CD4-positive, alpha-beta T cell treated with Interferon alpha-2 for 1 hour (primary cell): ENCODE measurements around the gene PCOLCE2.

Source experiments
- DNase-seq, 2 donors: peaks; one replicate each; pipeline ENCODE4 v3.0.0-alpha.2; 2020 to 2022

Gene PCOLCE2

GRCh38 chr3:142863930-142864920 is 24.7 kb downstream of the PCOLCE2 start:
- no peak for DNase-seq

- DNase-seq = no peak
These were observed 25.7 kb downstream of the PCOLCE2 start for GRCh38 chr3:142863010-142863817.

DNA sequence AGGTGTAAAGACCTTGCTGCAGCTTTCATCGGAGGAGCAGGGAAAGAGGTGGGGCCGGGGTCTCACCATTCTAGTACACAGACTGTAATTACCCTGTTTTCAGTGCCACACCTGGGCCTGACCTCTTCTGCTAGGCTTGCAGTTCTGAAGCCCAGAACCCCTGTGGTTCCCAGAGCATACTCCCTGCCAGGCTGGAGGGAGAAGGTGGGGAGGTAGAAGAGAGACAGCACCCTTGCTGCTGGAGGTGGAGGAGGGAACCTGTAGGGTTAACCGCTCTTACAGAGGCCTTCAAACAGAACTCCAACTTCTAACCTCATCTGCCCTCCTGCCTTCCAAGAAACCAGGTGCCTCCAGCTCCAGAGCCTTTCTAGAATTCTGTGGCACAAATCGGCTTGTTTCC is 27.0 kb downstream of the PCOLCE2 start:
- DNase-seq = no peak

DNA sequence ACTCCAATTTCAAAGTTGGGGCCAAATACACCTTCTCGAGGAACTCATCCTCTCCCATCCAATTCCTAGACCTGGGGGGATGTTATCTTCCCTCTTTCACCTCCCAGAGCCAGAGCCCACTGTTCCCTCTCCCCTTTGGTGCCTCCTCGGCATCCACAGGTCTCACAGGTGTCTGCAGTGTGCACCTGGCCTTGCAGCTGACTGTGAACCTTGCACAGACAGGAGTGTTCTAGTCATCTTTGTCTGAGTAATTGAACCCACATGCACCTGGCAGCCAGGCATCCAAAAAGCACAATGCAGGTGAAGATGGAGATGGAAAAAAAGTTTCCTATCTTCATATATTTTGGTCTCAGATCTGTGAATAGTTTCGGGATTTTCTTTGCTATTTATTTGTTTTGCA is 30.8 kb downstream of the PCOLCE2 start:
- DNase-seq = no peak

DNA sequence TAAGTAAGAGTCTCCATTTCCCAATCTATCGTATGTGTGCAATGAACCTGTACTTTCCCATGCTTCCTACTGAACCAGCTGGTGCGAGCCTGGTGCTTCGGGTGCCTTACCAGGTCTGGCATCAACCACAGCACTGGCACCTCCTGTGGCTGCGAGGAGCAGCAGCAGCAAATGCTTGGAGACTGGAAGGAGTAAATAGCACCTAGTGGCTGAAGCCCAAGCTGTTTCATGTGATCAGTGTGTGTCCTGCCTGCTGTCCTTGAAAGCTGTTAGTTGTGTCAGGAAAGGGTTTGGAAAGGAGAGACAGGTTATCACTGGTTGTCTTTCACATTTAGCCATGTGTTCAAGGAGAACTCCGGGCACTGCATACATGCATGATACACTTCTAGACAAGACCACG is 31.8 kb downstream of the PCOLCE2 start:
- DNase-seq = no peak

DNA sequence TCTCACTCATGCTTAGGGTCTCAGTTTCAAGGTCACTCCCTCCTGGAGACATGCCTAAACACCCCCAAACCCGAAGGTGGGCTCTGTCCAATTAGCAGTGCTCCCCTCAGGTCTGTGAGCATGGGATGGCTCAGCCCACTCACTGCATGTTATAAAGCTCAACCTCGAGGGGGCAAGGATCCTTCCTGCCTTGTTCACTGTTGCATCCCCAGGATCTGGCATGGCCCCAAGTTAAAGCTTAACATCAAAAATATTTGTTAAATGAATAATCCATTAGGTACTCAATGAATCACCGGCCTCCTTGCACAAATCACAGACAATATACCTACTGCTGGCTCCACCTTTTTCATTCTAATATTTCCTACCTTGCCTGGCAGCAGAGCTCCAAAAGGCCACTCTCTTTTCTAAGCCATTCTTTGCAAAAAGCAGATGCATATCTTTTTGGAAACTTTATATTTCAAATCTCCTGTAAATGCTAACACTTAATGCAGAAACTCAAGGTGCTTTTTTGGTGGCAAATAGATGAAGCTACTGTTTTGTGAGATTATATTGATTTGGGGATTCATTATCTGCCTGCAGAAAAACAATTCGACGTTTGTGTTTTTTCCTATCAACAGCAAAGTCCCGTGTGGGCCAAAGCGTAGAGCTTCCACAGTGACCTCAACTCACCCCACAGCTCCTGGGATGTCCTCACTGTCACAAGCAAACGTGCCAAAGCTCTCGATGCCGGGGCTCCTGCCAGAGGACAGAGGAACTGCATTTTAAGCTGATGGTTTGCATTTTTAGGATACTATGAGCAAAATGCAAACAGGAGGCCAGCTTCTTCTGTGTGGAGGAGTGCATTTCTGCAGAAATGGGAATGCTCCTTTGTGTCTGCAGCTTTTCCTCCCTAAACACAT is 35.4 kb downstream of the PCOLCE2 start:
- DNase-seq = no peak

DNA sequence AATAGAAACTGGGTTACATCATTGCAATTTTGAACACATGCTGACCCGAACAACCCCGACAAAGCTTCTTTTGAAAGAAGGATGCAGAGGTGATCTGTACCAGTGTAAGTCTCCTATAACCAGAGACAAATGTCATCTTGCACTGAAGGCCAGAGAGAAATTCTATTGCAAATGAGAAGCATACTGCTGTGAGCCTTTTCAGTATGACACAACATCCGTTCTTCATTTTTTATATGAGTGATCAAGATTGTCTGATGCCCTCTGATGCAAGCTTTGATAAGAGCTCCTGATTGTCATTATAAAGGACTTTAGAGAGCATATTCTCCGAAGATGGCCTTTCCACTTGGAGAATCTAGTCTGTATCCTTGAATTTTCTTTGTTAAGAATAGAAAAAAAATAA is 36.9 kb downstream of the PCOLCE2 start:
- DNase-seq = no peak

DNA sequence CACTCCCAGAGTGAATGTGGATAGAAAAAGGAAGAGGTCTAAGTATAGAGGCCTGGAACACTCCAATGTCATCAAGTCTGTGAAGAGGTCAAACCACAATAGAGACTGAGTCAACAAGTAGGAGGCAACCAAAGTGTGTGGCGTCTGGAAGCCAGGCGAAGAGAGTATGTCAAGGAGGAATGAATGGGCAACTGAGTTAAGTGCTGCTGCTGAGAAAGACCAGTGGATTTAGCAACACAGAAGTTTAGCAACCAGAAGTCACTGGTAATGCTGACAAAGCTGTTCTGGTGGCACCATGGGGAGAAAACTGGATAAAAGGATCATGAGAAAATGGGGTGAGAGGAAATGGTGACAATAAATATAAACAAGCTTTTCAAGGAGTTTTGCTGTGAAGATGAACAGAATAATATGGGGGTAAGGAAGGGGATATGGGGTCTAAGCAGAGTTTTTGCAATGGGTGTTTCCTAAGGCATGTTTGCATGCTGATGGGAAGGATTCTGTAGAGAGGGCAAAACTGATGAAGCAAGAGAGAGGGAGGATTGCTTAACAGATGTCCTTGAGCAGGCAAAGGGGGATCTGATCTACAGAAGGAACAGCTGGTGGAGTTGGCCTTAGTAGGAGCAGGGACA is 38.4 kb downstream of the PCOLCE2 start:
- DNase-seq = no peak

GRCh38 chr3:142849148-142849547 is 39.7 kb downstream of the PCOLCE2 start:
- no peak for DNase-seq

DNA sequence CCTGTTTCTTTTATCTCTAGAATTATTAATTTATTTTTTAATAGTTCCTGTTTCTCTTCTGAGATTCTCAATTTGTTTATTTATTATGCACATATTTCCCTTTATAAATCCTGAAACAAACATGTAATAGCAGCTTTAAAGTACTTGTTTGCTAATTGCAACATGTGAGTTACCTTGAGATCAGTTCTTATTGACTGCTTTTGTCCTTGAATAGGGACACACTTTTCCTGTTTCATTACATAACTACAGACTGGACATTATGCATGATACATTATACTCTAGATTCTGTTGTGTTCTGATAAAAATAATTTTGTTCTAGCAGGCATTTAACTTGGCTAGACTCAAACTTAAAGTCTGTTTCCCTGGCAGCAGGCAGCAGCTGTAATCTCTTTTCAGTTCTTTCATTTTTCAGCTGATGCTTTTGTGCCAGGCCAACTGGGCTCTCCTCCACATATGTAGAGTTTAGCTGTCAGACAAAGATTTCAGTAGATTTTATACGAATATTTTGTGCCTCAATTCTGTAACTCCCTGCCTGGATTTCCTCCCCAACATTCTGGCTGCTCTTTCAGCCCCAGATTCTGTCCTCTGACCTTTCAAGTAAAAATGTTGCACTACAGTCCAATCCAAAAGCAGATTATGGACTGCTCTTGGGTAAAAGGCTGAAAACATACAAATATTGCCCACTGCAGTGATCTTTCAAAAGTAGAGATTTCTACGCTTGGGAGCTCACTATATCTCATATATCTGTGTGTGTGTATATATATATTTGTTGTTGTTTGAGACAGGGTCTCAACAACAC is 41.9 kb downstream of the PCOLCE2 start:
- DNase-seq = no peak

- peak in 1 of 2 donors; percentile 12 for DNase-seq
These were observed 44.4 kb downstream of the PCOLCE2 start for GRCh38 chr3:142844339-142844977.

DNA sequence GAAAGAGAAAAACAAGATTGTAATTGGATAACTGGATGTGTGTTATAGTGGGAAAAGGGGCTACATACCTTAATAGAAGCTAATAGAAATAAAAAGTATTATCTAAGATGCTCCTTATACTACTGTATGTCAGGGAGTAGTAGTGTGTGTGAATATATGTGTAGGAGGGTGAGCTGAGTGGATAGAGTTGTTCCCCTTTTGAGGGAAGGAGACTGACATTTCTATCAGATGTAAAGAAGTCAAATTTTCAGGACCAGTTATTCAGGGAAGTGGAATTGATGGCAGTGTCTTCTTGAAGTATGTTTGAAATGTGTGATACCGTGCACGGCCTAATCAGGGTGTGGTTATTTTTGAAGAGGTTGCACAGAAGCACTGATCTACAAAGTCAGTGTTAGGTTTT is 49.1 kb downstream of the PCOLCE2 start:
- DNase-seq = no peak

DNA sequence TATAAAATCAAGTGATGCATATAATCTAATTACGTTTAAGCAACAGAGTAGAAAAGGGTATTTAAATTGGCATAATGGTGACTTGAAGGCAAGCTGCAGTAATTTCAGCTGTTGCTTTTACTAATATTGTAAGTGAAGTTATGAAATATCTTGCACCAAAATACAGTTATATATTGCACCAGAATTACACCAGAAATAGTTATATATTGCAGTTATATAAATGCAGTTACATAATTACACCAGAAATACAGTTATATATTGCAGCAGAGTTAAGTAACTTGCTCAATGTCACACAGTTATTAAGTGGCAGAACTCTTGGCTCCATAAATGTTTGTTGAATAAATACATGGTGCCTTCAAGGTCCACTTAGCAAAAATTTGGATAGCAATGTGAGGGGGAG is 51.4 kb downstream of the PCOLCE2 start:
- no peak for DNase-seq

DNA sequence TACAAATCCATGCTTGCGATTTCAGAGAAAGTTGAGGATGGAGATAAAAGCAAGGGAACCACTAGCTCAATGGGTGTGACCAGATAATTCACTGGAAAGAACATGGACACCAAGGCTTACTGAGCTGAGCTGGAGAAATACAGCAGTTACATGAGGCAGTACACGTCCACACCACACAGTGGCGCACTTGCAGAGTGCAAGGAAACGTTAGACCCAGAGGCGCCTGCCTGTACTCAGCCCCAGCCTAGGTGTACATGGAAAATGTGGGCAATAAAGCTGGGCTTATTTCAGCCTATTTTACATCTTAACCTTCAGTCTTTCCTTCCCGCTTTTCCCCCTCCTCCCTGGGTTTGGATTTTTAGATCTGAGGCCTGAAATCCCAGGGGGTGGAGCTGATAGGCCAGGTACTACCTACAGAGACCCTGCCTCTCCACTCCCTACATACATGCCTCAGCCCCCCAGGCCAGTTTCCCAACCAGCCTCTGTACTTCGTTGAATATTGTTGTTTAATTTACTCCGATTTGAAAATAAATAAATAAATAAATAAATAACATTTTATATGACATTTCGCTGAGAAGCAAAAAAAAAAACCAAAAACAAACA is 60.1 kb downstream of the PCOLCE2 start:
- peak; percentile 24 to 52 for DNase-seq

- DNase-seq = no peak
These were observed 69.7 kb downstream of the PCOLCE2 start for GRCh38 chr3:142819179-142819578.

DNA sequence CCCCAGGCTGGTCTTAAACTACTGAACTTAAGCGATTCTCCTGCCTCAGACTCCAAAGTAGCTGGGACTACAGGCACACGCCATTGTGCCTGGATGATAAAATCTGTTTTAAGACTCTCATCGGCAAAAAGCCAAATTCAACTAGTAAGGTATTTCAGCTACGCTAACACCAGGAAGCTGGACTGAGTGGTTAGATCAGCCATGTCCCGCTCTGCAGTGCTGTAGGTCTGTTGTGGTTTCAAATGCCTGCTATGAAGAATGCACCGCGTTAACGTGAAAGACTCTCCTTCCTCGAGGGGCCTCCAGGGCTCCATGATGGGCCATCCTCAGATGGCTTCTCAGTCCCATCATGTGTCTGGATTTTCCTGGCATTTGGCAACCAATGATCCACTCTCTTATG is 70.2 kb downstream of the PCOLCE2 start:
- DNase-seq = no peak

DNA sequence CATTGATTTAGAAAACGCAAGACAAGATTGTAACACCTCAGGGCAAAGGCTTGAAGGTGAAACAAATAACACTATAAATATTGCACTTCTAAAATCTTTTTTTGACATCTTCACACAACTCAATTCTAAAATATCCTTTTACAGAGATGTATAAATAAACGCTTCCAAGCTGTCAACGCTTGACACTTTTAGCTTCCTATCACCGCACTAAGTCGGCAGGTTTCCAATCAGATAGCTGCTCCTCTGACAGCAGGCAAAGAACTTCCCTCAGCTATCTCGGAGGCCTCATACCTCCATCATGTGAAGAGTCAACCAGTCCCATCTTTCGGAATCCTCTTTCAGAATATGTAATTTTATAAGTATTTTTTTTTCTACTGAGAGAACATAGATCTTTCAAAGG is 71.0 kb downstream of the PCOLCE2 start:
- no peak for DNase-seq

DNA sequence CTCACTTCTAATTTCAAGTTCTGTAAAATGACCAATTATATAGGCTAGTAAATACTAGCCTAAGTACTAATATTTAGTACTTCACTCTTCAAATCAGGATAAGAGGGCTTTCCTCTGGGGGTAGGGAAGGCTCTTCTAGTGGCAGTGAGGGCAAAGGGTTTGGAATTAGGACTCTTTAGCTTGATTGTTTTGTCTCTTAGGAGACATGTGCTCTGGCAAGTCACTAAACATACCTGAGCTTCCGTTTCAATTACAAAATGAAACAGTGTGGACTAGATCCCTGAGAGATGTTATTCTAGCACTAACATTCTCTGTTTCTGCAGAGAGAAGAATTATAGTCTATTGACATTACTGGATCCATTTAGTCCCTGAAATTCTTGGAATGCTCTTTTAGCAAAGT is 71.5 kb downstream of the PCOLCE2 start:
- DNase-seq = no peak

GRCh38 chr3:142815803-142816202 is 73.1 kb downstream of the PCOLCE2 start:
- DNase-seq = no peak

GRCh38 chr3:142809259-142809658 is 79.6 kb downstream of the PCOLCE2 start:
- no peak for DNase-seq
